ENCODE data around the gene CLIC6. TPM values are rescaled to one million over a fixed set of nuclear protein-coding genes. Genes with fewer than 3 reads are reported as not detected.

Gene CLIC6
- total RNA-seq, 2 experiments from 2014 or later, result not detected

DNA sequence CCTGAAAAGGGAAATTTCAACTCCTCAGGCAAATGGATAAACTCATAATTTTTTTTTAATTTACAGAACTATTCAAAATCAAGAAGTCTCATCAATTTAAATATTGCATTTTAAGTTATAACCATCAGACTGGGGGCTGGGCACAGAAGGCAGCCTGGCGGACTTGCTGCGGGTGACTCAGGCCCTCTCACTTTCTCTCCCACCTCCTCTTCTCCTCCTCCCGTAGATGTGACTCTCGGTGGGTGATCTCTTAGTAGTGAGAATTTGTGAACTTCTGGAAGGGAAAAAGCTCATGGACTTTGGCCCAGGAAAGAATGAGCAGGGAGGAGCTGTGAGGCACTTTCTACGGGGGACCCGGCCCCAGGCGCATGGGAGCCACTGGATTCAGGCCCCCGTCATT lies 32.9 kb downstream of the CLIC6 start:
- H3K4me1 ChIP-seq (ENCODE audit: insufficient read depth, low read length, poor library complexity, severe bottlenecking), result no peaks in the 10 kb centered on the region
- CTCF ChIA-PET (ENCODE audit: unreplicated experiment), result no interaction called here
- H3K9me2 ChIP-seq (ENCODE audit: insufficient read depth, low read length), result no peaks in the 10 kb centered on the region
- no peak for TF ChIP-seq EZH2phosphoT487 (IDR thresholded peaks at IDR 0.05; ENCODE audit: borderline replicate concordance, low read depth, low read length)
- no peak for TF ChIP-seq CTCF (conservative IDR thresholded peaks at IDR 0.05; ENCODE audit: low read length)
- no peaks in the 10 kb centered on the region for H3K9me3 ChIP-seq (ENCODE audit: low read length)
- no peak overlapping the region for H3K4me2 ChIP-seq (ENCODE audit: low read length)
- no peaks in the 10 kb centered on the region for H4K20me1 ChIP-seq (ENCODE audit: insufficient read depth, low read length)
- H3K36me3 ChIP-seq (ENCODE audit: insufficient read depth, low read length), result no peaks in the 10 kb centered on the region
- no TSS peak for BruUV-seq (replicated peaks)
- no peak for DNase-seq (ENCODE audit: low spot score)
- intact Hi-C loops (cut with micrococcal nuclease; ENCODE audit: unreplicated experiment), result loop anchor here (10.0 kb wide), 1 partner anchor 57 kb away; no protein-coding TSS in a partner anchor
- no peak overlapping the region for H3K4me3 ChIP-seq (ENCODE audit: low read depth, low read length, poor library complexity, severe bottlenecking)
- no peaks in the 10 kb centered on the region for H3K79me2 ChIP-seq (ENCODE audit: insufficient read depth, low read depth, low read length)
- POLR2A ChIA-PET, result interaction anchor here (0.6 to 0.7 kb wide), 2 partner anchors 498 to 1178 kb away, joined by 3 read pairs; no protein-coding TSS in a partner anchor
- no peak overlapping the region for H3K27ac ChIP-seq (ENCODE audit: low read depth, low read length, poor library complexity, severe bottlenecking)
- no peak overlapping the region for H2AFZ ChIP-seq (ENCODE audit: low read length)

DNA sequence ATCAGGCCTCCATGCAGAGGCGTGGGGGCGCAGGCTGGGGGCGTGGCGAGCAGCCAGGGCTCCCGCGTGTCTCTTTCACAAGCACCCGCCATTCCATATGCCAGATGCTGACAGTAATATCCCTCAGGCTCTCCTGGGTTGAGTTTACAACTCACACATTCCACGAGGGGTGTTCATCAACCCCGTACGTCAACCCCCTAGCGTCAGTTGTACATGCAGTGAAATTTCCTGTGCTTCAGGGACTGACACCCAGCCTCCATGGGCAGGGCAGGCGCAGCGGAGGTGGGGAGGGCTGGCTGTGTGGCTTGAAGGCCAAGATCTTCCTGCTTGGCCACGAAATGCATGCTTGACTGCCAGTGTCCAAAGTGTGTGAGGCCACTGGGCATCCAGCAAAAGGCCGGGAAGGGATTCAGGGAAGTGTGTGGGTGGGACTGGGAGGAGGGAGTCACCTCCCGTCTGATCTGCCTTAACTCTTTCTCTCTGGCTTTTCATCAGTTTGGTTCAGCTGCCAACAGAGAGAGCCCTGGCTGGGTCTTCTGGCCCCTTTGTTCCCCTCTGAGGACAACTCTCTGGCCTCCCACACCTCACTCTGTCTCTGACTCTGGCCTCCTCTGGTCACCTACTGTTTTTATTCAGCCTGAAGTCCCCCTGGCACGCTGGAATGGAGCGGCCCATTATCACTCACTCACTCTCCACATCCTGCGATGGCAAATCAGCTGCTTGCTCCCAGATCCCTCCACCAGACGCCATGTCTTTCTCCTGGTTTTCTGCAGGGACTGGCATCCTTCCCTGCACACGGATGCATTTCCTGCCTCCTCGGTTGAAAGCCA lies 33.8 kb downstream of the CLIC6 start:
- ChIA-PET CTCF (ENCODE audit: unreplicated experiment) (no interaction called here), POLR2A (no interaction called here)
- Histone ChIP-seq H2AFZ (ENCODE audit: low read length) (no peak overlapping the region), H3K36me3 (ENCODE audit: insufficient read depth, low read length) (no peaks in the 10 kb centered on the region), H3K9me3 (ENCODE audit: low read length) (no peaks in the 10 kb centered on the region), H3K4me2 (ENCODE audit: low read length) (no peak overlapping the region), H3K79me2 (ENCODE audit: insufficient read depth, low read depth, low read length) (no peaks in the 10 kb centered on the region), H3K4me3 (ENCODE audit: low read depth, low read length, poor library complexity, severe bottlenecking) (no peak overlapping the region), H3K9me2 (ENCODE audit: insufficient read depth, low read length) (no peaks in the 10 kb centered on the region), H3K4me1 (ENCODE audit: insufficient read depth, low read length, poor library complexity, severe bottlenecking) (no peaks in the 10 kb centered on the region), H3K27ac (ENCODE audit: low read depth, low read length, poor library complexity, severe bottlenecking) (no peak overlapping the region), H4K20me1 (ENCODE audit: insufficient read depth, low read length) (no peaks in the 10 kb centered on the region)
- intact Hi-C loops (cut with micrococcal nuclease; ENCODE audit: unreplicated experiment), result loop anchor here (10.0 kb wide), 1 partner anchor 58 kb away; no protein-coding TSS in a partner anchor
- no peak for TF ChIP-seq CTCF (conservative IDR thresholded peaks at IDR 0.05; ENCODE audit: low read length)
- TF ChIP-seq EZH2phosphoT487 (IDR thresholded peaks at IDR 0.05; ENCODE audit: borderline replicate concordance, low read depth, low read length), result no peak
- no TSS peak for BruUV-seq (replicated peaks)
- no peak for DNase-seq (ENCODE audit: low spot score)

DNA sequence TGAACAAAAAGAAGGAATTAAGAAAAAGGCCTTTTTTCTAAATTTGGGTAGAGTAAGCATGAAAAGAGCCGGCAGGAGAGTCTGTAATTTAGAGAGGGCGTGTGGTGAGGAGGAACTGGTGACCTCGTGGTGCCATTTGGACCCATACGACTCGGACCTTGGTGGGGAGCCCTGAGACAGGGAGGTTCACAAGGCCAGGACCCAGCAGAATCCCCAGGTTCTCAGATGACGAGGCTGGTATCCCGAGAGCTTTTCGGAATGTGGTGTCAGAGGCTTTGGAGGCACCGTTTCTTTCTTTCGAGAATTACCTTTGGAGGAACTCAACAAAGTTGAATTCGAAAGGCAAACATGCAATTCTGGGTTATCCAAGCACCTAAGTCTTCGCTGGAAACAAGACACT lies 34.8 kb downstream of the CLIC6 start:
- peaks cover 5% of the 10 kb centered on the region for H3K4me1 ChIP-seq (ENCODE audit: insufficient read depth, low read length, poor library complexity, severe bottlenecking)
- no peak overlapping the region for H2AFZ ChIP-seq (ENCODE audit: low read length)
- intact Hi-C loops (cut with micrococcal nuclease; ENCODE audit: unreplicated experiment), result loop anchor here (10.0 kb wide), 1 partner anchor 59 kb away; no protein-coding TSS in a partner anchor
- H3K27ac ChIP-seq (ENCODE audit: low read depth, low read length, poor library complexity, severe bottlenecking), result no peak overlapping the region
- DNase-seq (ENCODE audit: low spot score), result no peak
- no peaks in the 10 kb centered on the region for H3K79me2 ChIP-seq (ENCODE audit: insufficient read depth, low read depth, low read length)
- no TSS peak for BruUV-seq (replicated peaks)
- H3K9me3 ChIP-seq (ENCODE audit: low read length), result no peaks in the 10 kb centered on the region
- H3K4me3 ChIP-seq (ENCODE audit: low read depth, low read length, poor library complexity, severe bottlenecking), result no peak overlapping the region
- H3K9me2 ChIP-seq (ENCODE audit: insufficient read depth, low read length), result no peaks in the 10 kb centered on the region
- TF ChIP-seq CTCF (conservative IDR thresholded peaks at IDR 0.05; ENCODE audit: low read length) (no peak), EZH2phosphoT487 (IDR thresholded peaks at IDR 0.05; ENCODE audit: borderline replicate concordance, low read depth, low read length) (no peak)
- H3K36me3 ChIP-seq (ENCODE audit: insufficient read depth, low read length), result no peaks in the 10 kb centered on the region
- H3K4me2 ChIP-seq (ENCODE audit: low read length), result no peak overlapping the region
- no peaks in the 10 kb centered on the region for H4K20me1 ChIP-seq (ENCODE audit: insufficient read depth, low read length)
- CTCF ChIA-PET (ENCODE audit: unreplicated experiment), result no interaction called here
- POLR2A ChIA-PET, result no interaction called here

Measured in OCI-LY7 (cell line).